Motor neuron (in vitro differentiated cells): ENCODE results near the gene C1orf232. TPM values are rescaled to one million over a fixed set of nuclear protein-coding genes. Genes with fewer than 3 reads are reported as not detected.

Experiments used
- ATAC-seq, 8 experiments: fragments of 200-7000 bp; cut with Tn5 transposase; replicated peaks in 6 of 8; 2 replicates each; pipeline ENCODE4 v1.8.0; 2021; ENCODE audit warnings: mild to moderate bottlenecking in 8 of 8, moderate library complexity in 8 of 8
- H3K27ac ChIP-seq, 2 donors: fragments of 250-450 bp; sonication (Bioruptor Pico); 2 replicates each; pipeline ENCODE4 v1.9.0; 2021; ENCODE audit warnings: antibody characterized with exemption in 2 of 2, mild to moderate bottlenecking in 2 of 2, moderate library complexity in 1 of 2
- H3K4me1 ChIP-seq, 2 donors: fragments of 250-450 bp; sonication (Bioruptor Pico); replicated peaks in 1 of 2; 2 replicates each; pipeline ENCODE4 v1.6.1; 2021; ENCODE audit warnings: antibody characterized with exemption in 2 of 2, mild to moderate bottlenecking in 2 of 2, moderate library complexity in 1 of 2
- H3K4me3 ChIP-seq, 5 donors: fragments of 250-450 bp; sonication (Bioruptor Pico); 2 replicates each; pipeline ENCODE4 v1.9.0; 2021; ENCODE audit warnings: antibody characterized with exemption in 5 of 5, mild to moderate bottlenecking in 5 of 5, moderate library complexity in 4 of 5
- WGBS, 10 experiments: fragments of 450-650 bp; shearing (Covaris generic); methylation state at CpG; one replicate each; pipeline ENCODE4 v1.0.0; 2022; 5-methylcytosine and 5-hydroxymethylcytosine counted together
- in situ Hi-C, 9 experiments: fragments of 400-800 bp; cut with MboI; loops; one replicate each; pipeline ENCODE4 v1.15.0; 2021; ENCODE audit warnings: low sequenced_read_pairs in 9 of 9, low pct_unique_long_range_greater_than_20kb in 2 of 9; ENCODE audit not compliant: unreplicated experiment in 9 of 9
- total RNA-seq, 8 experiments: library from RNA; unstranded; fragments of 300-600 nt; gene quantifications; 2 replicates each; pipeline versions ENCODE4 v1.2.3 to v1.2.4, GENCODE V29; 2022

C1orf232 gene
- total RNA-seq = 1 to 10 TPM in 2 of 8 experiments, under 1 TPM in 3, not detected in 3; 0.54 to 1.3 (median 0.92) TPM

GRCh38 chr1:26168410-26169197 is at the start of gene C1orf232:
Gene C1orf232, minus strand, starts transcription at chr1:26168963. Its CDS starts 464 bp downstream, at chr1:26168499.
- H3K27ac ChIP-seq = peak within 1 kb of the TSS; percentile 74 to 88
- peak within 1 kb of the TSS; percentile 65 to 91 (median 76) for H3K4me3 ChIP-seq
- peak in 5 of 8 experiments; percentile 54 to 62 (median 61) for ATAC-seq
- WGBS, 10 experiments = 27 to 52% (median 40%) methylated on average over 2 to 5 of the region's 5 CpGs; no CpG with 5 or more reads in 5 of the 10 experiments
- peaks cover 33 to 42% of the 10 kb centered on the region in 2 donors for H3K4me1 ChIP-seq
- in situ Hi-C loops = no loop called here

- Histone ChIP-seq H3K27ac (no peak overlapping the region), H3K4me1 (peaks cover 3 to 6% of the 10 kb centered on the region in 2 donors), H3K4me3 (no peak overlapping the region)
- ATAC-seq = no peak
- in situ Hi-C loops = no loop called here
- 0 to 60% (median 21%) methylated on average over 1 to 3 of the region's 3 CpGs; no CpG with 5 or more reads in 4 of the 10 experiments for WGBS, 10 experiments
Observed at GRCh38 chr1:26215246-26215645, 46.5 kb upstream of the C1orf232 start.

- ATAC-seq = no peak
- 56 to 100% (median 78%) methylated on average over 2 to 6 of the region's 6 CpGs for WGBS, 10 experiments
- Histone ChIP-seq H3K4me3 (no peak overlapping the region), H3K4me1 (peaks cover 3 to 11% of the 10 kb centered on the region in 2 donors), H3K27ac (no peak overlapping the region)
- in situ Hi-C loops = no loop called here
Observed at GRCh38 chr1:26213335-26213905, 44.7 kb upstream of the C1orf232 start.

GRCh38 chr1:26212726-26213125 is 44.0 kb upstream of the C1orf232 start:
- Histone ChIP-seq H3K4me1 (peaks cover 3 to 11% of the 10 kb centered on the region in 2 donors), H3K4me3 (no peak overlapping the region), H3K27ac (no peak overlapping the region)
- in situ Hi-C loops = no loop called here
- no peak for ATAC-seq
- WGBS, 10 experiments = 38 to 93% (median 78%) methylated on average over 1 to 5 of the region's 5 CpGs; no CpG with 5 or more reads in 2 of the 10 experiments

GRCh38 chr1:26210147-26210870 is 41.5 kb upstream of the C1orf232 start:
- 0 to 100% (median 67%) methylated on average over 1 to 5 of the region's 5 CpGs; no CpG with 5 or more reads in 1 of the 10 experiments for WGBS, 10 experiments
- no peak overlapping the region for H3K27ac ChIP-seq
- peaks cover 3 to 11% of the 10 kb centered on the region in 2 donors for H3K4me1 ChIP-seq
- H3K4me3 ChIP-seq = no peak overlapping the region
- peak in 4 of 8 experiments; percentile 28 to 92 (median 40) for ATAC-seq
- in situ Hi-C loops = no loop called here

- WGBS, 10 experiments = 63 to 100% (median 75%) methylated on average over 1 to 9 of the region's 9 CpGs; no CpG with 5 or more reads in 2 of the 10 experiments
- no peak overlapping the region for H3K4me3 ChIP-seq
Observed at GRCh38 chr1:26203642-26204318, 35.0 kb upstream of the C1orf232 start.

GRCh38 chr1:26200413-26200812 is 31.6 kb upstream of the C1orf232 start:
- WGBS, 10 experiments = 50 to 100% (median 81%) methylated on average over 2 to 5 of the region's 5 CpGs; no CpG with 5 or more reads in 3 of the 10 experiments
- in situ Hi-C loops = no loop called here
- Histone ChIP-seq H3K4me3 (no peak overlapping the region), H3K4me1 (peaks cover 0 to 6% of the 10 kb centered on the region in 2 donors), H3K27ac (no peak overlapping the region)
- peak in 2 of 8 experiments; percentile 10 to 25 for ATAC-seq

More at GRCh38 chr1:26203642-26204318, 35.0 kb upstream of the C1orf232 start:
- peaks cover 0 to 6% of the 10 kb centered on the region in 2 donors for H3K4me1 ChIP-seq
- in situ Hi-C loops = no loop called here
- H3K27ac ChIP-seq = no peak overlapping the region
- no peak for ATAC-seq

- H3K4me3 ChIP-seq = no peak overlapping the region
- WGBS, 10 experiments = 20 to 81% (median 56%) methylated on average over 1 to 11 of the region's 11 CpGs; no CpG with 5 or more reads in 6 of the 10 experiments
- H3K4me1 ChIP-seq = peaks cover 0 to 6% of the 10 kb centered on the region in 2 donors
- H3K27ac ChIP-seq = no peak overlapping the region
- in situ Hi-C loops = no loop called here
- no peak for ATAC-seq
Observed at GRCh38 chr1:26197813-26198212, 29.1 kb upstream of the C1orf232 start.

GRCh38 chr1:26197301-26197700 is 28.5 kb upstream of the C1orf232 start:
- ATAC-seq = no peak
- WGBS, 10 experiments = 40 to 100% (median 83%) methylated on average over 1 to 3 of the region's 3 CpGs; no CpG with 5 or more reads in 5 of the 10 experiments
- H3K4me3 ChIP-seq = no peak overlapping the region
- H3K4me1 ChIP-seq = peaks cover 0 to 6% of the 10 kb centered on the region in 2 donors
- H3K27ac ChIP-seq = no peak overlapping the region
- in situ Hi-C loops = no loop called here

GRCh38 chr1:26195805-26196204 is 27.0 kb upstream of the C1orf232 start:
- in situ Hi-C loops = no loop called here
- WGBS, 10 experiments = 33 to 100% (median 87%) methylated on average over 1 to 3 of the region's 3 CpGs; no CpG with 5 or more reads in 1 of the 10 experiments
- Histone ChIP-seq H3K4me1 (peaks cover 0 to under 1% of the 10 kb centered on the region in 2 donors), H3K27ac (no peak overlapping the region), H3K4me3 (no peak overlapping the region)
- no peak for ATAC-seq

- no peak overlapping the region for H3K4me3 ChIP-seq
- in situ Hi-C loops = no loop called here
- peaks cover 0 to 4% of the 10 kb centered on the region in 2 donors for H3K4me1 ChIP-seq
- no peak for ATAC-seq
- no peak overlapping the region for H3K27ac ChIP-seq
- 17 to 86% (median 55%) methylated on average over 1 to 3 of the region's 3 CpGs for WGBS, 10 experiments
Observed at GRCh38 chr1:26191739-26192138, 23.0 kb upstream of the C1orf232 start.

- Histone ChIP-seq H3K4me3 (no peak within 1 kb of the TSS), H3K27ac (peak within 1 kb of the TSS in 1 of 2 donors; percentile 53), H3K4me1 (peaks cover 0 to 4% of the 10 kb centered on the region in 2 donors)
- in situ Hi-C loops = no loop called here
- peak; percentile 48 to 83 (median 56) for ATAC-seq
- 11 to 63% (median 31%) methylated on average over 2 to 6 of the region's 16 CpGs; no CpG with 5 or more reads in 4 of the 10 experiments for WGBS, 10 experiments
Observed at GRCh38 chr1:26190373-26190987, 21.7 kb upstream of the C1orf232 start, which contains the start of gene CATSPER4. Gene CATSPER4, plus strand, starts transcription at chr1:26190602. Its CDS starts 26 bp downstream, at chr1:26190628.
